HG03469 (cell line): Measurements from ENCODE around the gene GYPC.
"Not testable (repeated sequence)": the region's sequence is repeated elsewhere in the genome, so short reads cannot be mapped to it uniquely, and the experiment has no call there.

Experiments
- ATAC-seq: cut with Tn5 transposase; IDR thresholded peaks from one replicate; pipeline ENCODE4 v1.9.1; 2021; ENCODE audit warnings: mild to moderate bottlenecking, moderate library complexity, moderate number of reproducible peaks; ENCODE audit not compliant: unreplicated experiment

GYPC gene

DNA sequence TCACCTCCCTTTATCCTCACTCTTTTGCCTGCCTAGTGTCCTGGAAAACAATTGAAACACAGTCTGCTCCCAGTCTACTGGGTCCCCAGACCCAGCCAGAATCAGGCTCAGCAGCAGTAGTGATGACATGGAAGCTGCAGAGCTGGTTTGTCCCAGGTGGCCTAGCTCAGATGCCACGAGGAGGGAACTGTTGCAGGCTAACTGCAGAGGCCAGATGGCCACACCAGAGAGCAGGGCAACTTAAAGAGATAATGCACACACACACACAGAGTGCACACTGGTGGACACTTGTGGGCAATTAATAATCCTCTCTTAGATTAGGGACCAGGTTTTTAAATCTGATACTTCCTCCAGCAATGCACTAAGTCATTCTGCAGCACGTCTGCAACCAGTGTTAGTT lies 42.4 kb downstream of the GYPC start:
- ATAC-seq = no peak

DNA sequence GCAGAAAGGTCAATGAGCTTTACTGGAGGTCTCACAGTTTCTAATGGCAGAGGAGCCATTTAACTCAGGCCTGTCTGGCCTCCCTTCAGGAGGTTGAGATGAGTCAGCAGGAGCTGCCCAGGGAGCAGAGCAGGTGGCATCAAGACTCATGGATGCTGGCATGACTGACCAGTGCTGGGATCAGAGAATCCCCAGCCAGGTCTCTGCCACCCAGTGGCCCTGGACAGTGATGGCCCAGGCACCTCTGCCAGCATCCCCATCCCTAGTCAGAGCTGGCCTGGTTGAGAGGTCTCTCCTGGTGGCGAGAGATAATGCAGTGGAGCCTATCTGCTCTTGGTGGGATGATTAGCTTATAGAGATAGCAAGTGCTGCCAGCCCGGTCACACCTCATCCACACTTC lies 43.1 kb downstream of the GYPC start:
- no peak for ATAC-seq

DNA sequence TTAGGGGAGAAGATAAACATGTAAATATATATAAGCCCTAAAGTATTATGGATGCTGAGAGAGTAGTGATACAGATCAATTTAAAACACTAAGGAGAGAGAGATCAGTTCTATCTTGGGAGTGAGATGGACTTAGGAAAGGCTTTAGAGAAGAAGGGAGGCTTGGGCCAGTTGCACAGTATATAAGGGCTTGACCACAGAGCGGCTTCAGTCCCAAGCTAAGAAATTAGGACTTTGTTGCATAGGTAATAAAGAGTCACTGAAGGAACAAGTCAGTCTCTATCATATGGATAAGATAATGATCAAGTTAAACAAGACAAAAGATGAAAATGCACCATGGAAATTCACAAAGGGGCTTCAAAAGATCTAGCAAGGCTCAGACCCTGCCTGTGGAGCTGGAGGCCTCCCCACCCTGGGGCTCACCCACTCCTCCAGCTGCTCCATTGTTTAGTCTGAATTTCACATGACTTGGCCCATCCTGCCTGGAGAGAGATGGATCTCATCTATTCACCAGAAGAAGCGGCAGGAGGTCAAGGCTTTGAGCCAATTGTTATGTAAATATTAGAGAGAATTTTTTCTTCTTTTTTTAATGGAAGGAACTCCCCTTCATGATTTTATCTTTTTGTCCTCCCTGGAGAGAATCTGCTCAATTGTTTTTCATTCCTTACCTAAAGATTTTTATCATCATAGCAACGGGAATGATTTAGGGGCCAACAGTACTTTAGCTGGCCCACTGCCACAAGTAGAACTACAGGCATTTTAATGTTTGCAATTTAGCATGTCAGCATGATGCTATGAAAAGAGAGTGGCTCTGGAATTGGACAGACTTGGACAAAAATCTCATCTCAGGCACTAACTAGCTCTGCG lies 44.0 kb downstream of the GYPC start:
- no peak for ATAC-seq

DNA sequence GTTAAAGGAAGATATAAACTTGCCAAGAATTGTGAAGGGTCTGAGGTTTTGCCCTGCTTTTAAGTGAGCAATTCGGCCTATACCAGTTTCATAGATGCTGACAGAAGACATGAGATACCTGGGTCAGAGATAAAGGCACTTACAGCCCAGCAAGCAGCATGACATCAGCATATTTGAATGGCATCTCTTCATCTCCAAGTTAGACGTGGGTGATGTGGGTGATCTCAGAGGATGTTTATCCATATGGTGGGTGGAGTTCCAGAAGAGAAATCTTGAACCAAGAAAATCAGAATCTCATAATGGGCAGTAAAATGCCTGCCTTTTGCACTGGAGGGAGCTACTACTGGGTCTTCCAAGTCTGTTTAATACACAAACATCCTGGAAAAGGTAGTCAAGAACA lies 44.7 kb downstream of the GYPC start:
- ATAC-seq = no peak

GRCh38 chr2:126703311-126703710 lies 47.4 kb downstream of the GYPC start:
- no peak for ATAC-seq

DNA sequence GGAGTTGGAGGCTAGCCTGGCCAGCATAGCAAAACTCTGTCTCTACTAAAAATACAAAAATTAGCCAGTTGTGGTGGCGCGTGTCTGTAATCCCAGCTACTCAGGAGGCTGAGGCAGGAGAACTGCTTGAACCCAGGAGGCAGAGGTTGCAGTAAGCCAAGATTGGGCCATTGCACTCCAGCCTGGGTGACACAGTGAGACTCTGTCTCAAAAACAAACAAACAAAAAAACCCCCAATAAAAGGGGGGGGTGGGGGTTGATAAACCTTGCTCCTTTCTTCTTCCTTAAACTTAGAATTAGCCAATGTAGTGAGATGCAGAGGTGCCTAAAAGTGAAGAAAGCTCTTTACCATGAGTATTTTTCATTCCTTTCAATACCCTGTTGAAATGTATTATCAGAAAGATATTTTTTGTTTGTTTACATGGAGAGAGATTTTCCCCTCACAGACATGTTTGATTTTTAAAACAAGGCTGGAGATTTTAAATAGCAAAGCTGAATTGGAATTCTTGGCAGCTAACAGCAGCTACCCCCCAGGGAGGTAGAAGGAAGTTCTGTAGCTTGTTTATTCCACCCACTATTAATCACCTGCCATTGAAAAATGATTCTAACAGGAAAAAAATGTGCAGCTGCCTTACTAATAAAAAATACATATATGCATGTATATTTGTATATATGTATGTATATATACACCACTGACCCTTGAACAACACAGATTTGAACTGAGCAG lies 48.6 kb downstream of the GYPC start:
- no peak for ATAC-seq

DNA sequence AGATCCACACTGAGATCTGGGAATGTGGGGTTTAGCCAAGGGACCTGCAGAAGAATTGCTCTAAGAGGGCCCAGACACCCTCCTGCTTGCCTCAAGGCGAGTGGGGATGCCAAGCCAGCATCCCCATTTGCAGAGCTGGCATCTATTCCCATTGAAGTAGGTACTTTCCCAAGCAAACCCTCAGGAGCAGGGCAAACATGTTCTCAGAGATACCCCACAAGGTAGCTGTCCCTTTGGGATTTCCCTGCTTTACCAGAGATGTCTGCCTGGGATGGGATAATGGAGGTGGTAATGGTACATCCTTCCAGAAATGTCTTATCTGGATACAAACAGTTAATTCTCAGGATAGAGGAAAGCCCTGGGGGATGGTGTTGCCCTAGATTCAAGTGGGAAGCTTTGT lies 51.2 kb downstream of the GYPC start:
- ATAC-seq = no peak

DNA sequence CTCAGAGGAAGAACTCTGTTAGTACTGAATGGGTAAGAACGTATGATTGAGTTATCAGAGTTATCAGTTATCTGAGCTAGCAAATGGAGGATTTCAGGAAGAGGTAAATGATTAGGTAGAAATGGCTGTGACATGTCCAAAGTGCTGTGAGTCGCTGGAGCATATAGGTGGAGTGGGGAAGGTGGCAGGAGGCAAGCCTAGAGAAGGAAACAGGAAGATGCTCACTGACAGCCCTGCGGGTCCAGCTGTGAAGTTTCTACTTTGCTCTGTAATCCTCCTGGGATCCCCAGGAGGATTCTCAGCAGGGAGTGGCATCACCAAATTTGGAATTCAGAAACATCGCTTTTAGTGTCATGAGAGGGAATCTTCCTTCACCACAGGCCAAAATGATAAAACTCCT lies 52.0 kb downstream of the GYPC start:
- no peak for ATAC-seq

DNA sequence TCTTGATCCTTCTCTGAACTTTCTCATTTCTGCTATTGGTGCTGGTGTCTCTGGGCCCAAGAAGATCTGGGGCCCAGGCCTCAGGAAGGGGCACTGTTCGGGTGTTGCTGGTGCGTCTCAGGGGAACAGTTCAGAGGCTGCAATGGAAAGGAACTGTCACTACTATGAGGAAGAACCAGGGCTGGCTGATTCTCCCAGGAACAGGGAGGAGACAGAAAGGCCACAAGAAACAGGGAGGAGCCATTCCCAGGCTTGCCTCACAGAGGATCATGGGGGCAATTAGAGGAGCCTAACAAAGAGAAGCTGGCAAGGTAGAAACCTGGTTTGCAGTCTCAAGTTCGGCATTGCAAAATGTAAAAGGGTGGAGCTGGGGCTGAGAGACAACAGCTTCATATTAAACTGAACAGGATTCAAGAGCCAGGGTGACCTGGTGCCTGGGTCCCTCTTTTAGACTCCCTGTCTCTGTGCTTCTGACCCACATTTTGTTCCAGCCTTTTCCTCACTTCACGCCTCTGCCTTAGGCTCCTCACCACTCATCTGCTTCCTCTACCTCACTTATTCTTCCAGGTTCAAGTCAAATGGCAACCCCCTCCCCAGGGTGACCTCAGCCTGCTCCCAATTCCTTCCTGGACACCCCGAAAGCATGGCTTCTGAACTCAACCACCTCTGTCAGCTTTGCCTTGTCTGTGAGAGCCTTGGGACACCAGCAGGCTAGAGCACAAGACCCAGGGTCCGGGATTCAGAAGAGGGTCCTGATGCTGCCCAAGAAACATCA lies 58.4 kb downstream of the GYPC start:
- no peak for ATAC-seq

- ATAC-seq = no peak
These were observed 59.2 kb downstream of the GYPC start for GRCh38 chr2:126715111-126715510.

GRCh38 chr2:126715576-126716406 lies 59.8 kb downstream of the GYPC start:
- ATAC-seq = no peak

- not testable (repeated sequence) for ATAC-seq
These were observed 61.3 kb downstream of the GYPC start for GRCh38 chr2:126717277-126717676.

GRCh38 chr2:126717928-126718327 lies 62.0 kb downstream of the GYPC start:
- ATAC-seq = no peak

GRCh38 chr2:126719191-126719832 lies 63.4 kb downstream of the GYPC start:
- ATAC-seq = no peak

DNA sequence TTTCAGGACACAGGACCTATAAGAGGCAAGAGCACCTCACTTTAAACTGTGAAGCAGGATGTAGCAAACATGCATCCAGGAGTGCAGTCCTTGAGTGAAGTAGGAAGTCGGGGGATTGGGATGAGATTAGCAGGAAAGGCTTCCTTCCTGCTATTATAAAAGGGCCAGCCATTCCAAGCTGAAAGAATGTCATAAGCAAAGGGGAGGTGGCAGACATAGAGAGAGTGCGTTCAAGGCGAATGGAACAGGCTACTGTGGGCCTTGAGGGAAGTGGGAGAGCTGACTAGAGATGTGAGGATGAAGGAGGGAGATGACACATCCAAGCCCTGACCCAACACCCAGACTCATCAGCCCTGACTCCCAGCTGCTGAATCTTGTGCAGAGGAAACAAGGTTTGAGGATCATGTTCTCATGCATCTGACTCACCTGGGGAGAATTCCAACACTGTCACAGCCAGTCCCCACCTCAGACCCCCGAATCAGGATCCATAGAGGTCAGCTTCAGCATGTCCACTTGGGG lies 63.9 kb downstream of the GYPC start:
- ATAC-seq = no peak

- ATAC-seq = no peak
These were observed 64.7 kb downstream of the GYPC start for GRCh38 chr2:126720638-126721037.

GRCh38 chr2:126722081-126722480 lies 66.1 kb downstream of the GYPC start:
- no peak for ATAC-seq

GRCh38 chr2:126722546-126722945 lies 66.6 kb downstream of the GYPC start:
- no peak for ATAC-seq

GRCh38 chr2:126723281-126723815 lies 67.4 kb downstream of the GYPC start:
- no peak for ATAC-seq

DNA sequence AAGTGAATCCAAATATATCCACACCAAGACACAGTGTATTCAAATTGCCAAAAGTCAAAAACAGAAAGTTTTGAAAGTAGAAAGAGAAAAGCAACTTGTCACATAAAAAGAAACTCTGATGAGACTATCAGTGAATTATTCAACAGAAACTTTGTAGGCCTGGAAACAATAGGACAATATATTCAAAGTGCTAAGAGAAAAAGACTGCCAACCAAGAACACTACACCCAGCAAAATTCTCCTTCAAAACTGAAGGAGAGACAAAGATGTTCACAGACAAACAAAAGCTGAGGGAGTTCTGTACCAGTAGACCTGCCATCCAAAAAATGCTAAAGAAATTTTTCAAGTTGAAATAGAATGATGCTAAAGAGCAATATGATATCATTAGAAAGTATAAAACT lies 69.6 kb downstream of the GYPC start:
- ATAC-seq = no peak
